Measurements from ENCODE around the gene P2RY11. TPM values are rescaled to one million over a fixed set of nuclear protein-coding genes. Genes with fewer than 3 reads are reported as not detected.

The P2RY11 gene
- total and polyA plus RNA-seq, 2 of the 4 experiments (the other 2 are of a cell fraction) = 0.54 to 4.5 TPM

DNA sequence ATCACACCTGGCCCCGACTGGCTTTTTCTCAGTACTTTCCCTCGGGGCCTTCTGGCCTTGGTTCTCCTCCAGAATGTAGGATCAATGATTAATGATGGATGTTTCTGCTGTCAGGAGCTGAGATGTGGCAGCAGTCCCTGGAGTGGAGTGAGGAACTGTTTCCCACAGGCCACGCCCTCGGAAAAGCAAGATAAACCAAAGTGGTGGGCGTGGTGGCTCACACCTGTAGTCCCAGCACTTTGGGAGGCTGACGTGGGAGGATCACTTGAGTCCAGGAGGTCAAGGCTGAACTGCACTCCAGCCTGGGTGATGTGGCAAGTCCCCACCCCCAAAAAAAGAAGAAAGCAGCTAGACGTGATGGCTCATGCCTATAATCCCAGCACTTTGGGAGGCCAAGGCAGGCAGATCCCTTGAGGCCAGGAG, 32.5 kb upstream of the P2RY11 start:
- ChIA-PET POLR2A (ENCODE audit: unreplicated experiment) (interaction anchor here (0.6 kb wide), 1 partner anchor 133 kb away, joined by 9 read pairs; no protein-coding TSS in a partner anchor), CTCF (interaction anchor here (0.6 kb wide), 1 partner anchor 79 kb away, joined by 3 read pairs; no protein-coding TSS in a partner anchor)
- H3K18ac ChIP-seq (ENCODE audit: low read depth, low read length) = no peak overlapping the region
- dilution Hi-C loops (cut with HindIII; ENCODE audit: low sequenced_read_pairs, unreplicated experiment) = no loop called here
- no peak overlapping the region for H3K4me2 ChIP-seq (ENCODE audit: low read depth, low read length)
- H2BK20ac ChIP-seq (ENCODE audit: low read depth, low read length) = no peak overlapping the region
- H4K20me1 ChIP-seq (ENCODE audit: insufficient read depth, low read length) = no peaks in the 10 kb centered on the region
- TF ChIP-seq POLR2A (IDR thresholded peaks at IDR 0.05; ENCODE audit: low read depth, low read length) = no peak
- TF ChIP-seq RCOR1 (IDR thresholded peaks at IDR 0.05; ENCODE audit: insufficient replicate concordance, low read length) = no peak
- TF ChIP-seq CHD1 (IDR thresholded peaks at IDR 0.05; ENCODE audit: low read depth, low read length) = no peak
- no peak for TF ChIP-seq RFX5 (IDR thresholded peaks at IDR 0.05; ENCODE audit: low read depth, low read length)
- H2BK5ac ChIP-seq (ENCODE audit: low read depth, low read length, poor library complexity, severe bottlenecking) = no peak overlapping the region
- H4K91ac ChIP-seq (ENCODE audit: insufficient read depth, low read depth, low read length) = no peak overlapping the region
- intact Hi-C loops (cut with micrococcal nuclease) = no loop called here
- H3K4me3 ChIP-seq (ENCODE audit: insufficient read depth, low read depth, low read length) = no peak overlapping the region
- H3K36me3 ChIP-seq (ENCODE audit: control insufficient read depth, insufficient read depth, low read length) = no peaks in the 10 kb centered on the region
- BruUV-seq (replicated peaks) = no TSS peak
- no peaks in the 10 kb centered on the region for H3K4me1 ChIP-seq (ENCODE audit: control insufficient read depth, insufficient read depth, low read length)
- H2AK9ac ChIP-seq (replicated peaks; ENCODE audit: low read depth, low read length, poor library complexity) = no peak overlapping the region
- H3K79me1 ChIP-seq (ENCODE audit: low read depth in 1 of 2, low read length in 2 of 2) = no peaks in the 10 kb centered on the region
- H2AK5ac ChIP-seq (ENCODE audit: low read depth, low read length) = no peak overlapping the region
- no peak overlapping the region for H2AFZ ChIP-seq (replicated peaks; ENCODE audit: low read length, poor library complexity)
- ATAC-seq (ENCODE audit: low read depth) (no peak), DNase-seq (no peak)
- H3K56ac ChIP-seq (ENCODE audit: extremely low read depth, insufficient read depth, low read length) = no peak overlapping the region
- H2BK120ac ChIP-seq (ENCODE audit: low read depth, low read length) = no peak overlapping the region
- no peak overlapping the region for H3K4ac ChIP-seq (ENCODE audit: low read depth, low read length)
- H3K9me3 ChIP-seq (ENCODE audit: control insufficient read depth, insufficient read depth, low read length) = peaks cover 2% of the 10 kb centered on the region; the same call in 1 of the 2 replicates
- H3K27ac ChIP-seq (ENCODE audit: insufficient read depth, low read length) = no peak overlapping the region
- H3K14ac ChIP-seq (replicated peaks; ENCODE audit: low read depth, low read length) = no peak overlapping the region
- no peak overlapping the region for H4K8ac ChIP-seq (ENCODE audit: low read depth in 2 of 2, low read length in 2 of 2)
- in situ Hi-C loops (cut with MboI; ENCODE audit: low sequenced_read_pairs) = no loop called here
- peaks cover 10% of the 10 kb centered on the region for H3K27me3 ChIP-seq (ENCODE audit: control insufficient read depth, insufficient read depth, low read length)
- H2BK15ac ChIP-seq (ENCODE audit: low read depth, low read length) = no peak overlapping the region
- H4K5ac ChIP-seq (ENCODE audit: low read depth, low read length) = no peak overlapping the region
- H3K9ac ChIP-seq (ENCODE audit: low read depth, low read length) = no peak overlapping the region
- H3K23ac ChIP-seq (ENCODE audit: low read depth, low read length) = no peak overlapping the region
- WGBS, 2 experiments (ENCODE audit: extremely low coverage in 2 of 2, insufficient read length in 1 of 2) = 47% methylated on average over 3 of the region's 7 CpGs; no CpG with 5 or more reads in 1 of the 2 experiments
- no peaks in the 10 kb centered on the region for H3K9me1 ChIP-seq (ENCODE audit: insufficient read depth, low read length)

All from IMR-90 (cell line).